MV-4-11 (cell line): ENCODE data around the gene PDGFA.
A peak's percentile ranks its signal among the peaks of the same experiment; 100 is the strongest.

Experiments used
- DNase-seq: peaks from one replicate; lab custom pipeline; 2025; lab: John Stamatoyannopoulos, UW

Gene PDGFA

GRCh38 chr7:516606-517456 is 2.8 kb downstream of the PDGFA start:
- peak; percentile 25 for DNase-seq

- no peak for DNase-seq
These were observed 3.4 kb downstream of the PDGFA start for GRCh38 chr7:516216-516605.

- no peak for DNase-seq
These were observed 4.0 kb downstream of the PDGFA start for GRCh38 chr7:515628-516027.

GRCh38 chr7:514651-515598 is 4.7 kb downstream of the PDGFA start:
- no peak for DNase-seq

- no peak for DNase-seq
These were observed 5.4 kb downstream of the PDGFA start for GRCh38 chr7:514242-514641.

DNA sequence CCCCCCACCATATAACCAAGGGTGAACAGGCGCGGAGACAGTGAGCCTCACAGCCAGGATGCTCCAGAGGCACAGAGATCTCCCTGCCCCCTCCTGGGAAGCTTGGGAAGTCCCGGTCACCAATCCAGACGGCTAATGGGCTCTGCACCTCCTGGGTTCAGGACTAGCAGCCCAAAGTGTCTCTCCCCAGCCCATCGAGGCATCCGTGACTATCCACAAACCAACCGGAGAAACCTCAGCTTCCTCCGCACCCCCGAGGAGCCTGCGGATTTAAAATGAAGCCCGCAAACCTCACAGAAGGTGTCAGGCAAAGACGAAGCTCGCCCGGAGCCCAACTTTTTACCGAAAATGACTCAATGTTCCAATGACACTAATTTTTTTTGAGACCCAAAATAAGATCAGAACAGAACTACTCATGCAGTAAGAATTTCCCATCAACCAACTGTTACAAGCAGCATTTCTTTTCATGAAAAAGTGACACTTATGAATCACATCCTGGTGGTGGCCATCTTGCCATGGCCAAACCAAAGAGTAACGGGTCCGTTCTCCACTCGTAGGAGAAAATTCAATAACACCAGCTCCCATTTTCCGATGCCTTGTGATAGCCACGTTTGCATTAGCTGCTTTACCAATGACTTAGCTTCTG is 6.0 kb downstream of the PDGFA start:
- no peak for DNase-seq

DNA sequence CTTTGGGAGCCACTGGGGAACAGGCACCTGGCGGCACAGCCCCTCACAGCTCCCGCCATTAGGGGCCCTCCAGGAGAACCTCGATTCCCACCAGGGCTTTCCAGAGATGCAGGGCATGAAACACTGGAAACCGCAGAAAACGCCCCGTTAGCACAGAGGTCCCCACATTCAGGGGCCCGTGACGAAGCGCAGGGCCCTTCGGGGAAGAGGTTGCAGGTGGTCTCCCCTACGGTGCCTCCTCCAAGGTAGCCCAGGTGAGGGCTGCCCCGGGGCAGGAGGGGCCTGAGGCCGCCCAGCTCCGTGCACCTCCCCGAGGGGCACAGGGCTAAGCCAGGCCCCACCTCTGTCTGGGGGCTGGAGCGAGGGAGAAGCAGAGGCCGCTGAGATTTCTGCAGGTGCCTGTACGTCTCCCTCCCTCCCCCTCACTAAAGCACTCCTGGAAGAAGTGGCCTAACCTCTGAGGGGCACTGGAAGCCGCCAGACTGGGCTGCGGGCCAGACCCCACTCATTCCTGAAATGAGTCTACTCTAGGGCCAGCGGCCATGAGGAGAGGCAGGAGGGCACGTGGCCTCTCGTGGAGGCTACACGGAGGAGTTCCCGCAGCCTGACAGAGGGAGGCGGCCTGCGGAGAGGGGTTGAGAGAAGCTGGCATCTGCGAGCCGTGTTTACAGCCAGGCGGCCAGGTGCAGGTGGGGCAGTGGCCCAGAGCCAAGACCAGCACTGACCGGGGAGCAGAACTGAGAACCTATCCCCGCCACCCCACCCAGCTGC is 6.9 kb downstream of the PDGFA start:
- no peak for DNase-seq

DNA sequence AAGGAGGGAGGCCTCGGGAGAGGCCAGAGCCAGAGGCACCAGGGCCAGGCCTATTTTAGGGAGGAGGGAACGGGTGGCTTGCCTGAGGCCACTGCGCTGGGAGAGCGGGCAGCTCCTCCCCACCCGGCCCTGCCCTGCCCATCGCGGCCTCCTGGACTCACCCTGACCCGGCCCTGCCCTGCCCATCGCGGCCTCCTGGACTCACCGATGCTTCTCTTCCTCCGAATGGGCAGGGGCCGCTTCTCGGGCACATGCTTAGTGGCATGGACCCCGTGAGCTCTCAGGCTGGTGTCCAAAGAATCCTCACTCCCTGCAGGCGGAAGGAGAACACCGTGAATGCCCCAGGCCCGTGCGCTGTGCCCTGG is 7.5 kb downstream of the PDGFA start:
- no peak for DNase-seq

DNA sequence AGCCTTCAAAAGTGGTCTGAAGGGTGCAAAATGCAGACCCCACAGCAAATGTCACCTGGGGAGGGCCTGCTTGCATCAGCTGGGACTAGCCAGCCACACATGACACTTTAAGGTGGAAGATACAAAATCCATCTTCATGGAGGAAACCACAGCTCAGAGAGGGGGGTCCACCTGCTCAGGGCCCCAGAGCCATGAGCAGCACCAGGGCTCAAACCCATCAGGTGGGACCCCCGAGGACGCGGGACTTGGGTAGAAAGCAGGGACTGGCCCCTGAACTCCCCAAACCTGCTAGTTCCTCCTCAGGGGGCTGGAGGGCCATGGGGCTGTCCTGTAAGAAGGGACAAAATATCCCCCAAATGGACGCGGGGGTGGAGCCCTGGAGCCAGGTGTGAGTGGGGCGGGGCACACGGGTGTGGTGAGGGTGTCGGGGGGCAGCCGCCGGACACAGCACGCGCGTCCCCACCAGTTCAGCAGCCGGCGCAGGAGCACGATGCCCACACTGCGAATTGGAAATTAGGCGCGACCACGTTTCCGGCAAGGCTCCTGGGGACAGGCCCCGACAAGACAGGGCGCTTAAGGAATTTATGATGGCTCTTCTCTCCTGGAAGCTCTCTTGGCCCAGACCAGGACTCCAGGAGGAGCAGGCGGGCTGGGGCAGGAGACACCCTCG is 8.0 kb downstream of the PDGFA start:
- DNase-seq = no peak

- no peak for DNase-seq
These were observed 8.8 kb downstream of the PDGFA start for GRCh38 chr7:510782-511281.

DNA sequence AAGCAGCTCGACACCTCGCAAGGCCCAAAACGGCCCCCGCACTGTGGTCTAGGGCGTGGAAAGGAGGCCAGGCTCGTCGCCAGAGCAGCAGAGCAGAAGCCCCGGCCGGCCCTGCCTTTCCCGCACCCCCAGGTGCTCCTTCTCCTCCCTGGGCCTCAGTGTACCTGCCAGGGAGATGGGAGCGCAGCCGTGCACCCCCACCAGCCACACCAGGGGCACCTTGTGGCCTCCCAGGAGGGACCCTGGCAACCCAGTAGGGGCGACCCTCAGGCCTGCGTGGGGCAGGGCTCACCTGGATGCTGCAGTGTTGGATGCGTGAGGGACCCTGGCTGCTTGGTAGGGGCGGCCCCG is 9.5 kb downstream of the PDGFA start:
- DNase-seq = no peak

DNA sequence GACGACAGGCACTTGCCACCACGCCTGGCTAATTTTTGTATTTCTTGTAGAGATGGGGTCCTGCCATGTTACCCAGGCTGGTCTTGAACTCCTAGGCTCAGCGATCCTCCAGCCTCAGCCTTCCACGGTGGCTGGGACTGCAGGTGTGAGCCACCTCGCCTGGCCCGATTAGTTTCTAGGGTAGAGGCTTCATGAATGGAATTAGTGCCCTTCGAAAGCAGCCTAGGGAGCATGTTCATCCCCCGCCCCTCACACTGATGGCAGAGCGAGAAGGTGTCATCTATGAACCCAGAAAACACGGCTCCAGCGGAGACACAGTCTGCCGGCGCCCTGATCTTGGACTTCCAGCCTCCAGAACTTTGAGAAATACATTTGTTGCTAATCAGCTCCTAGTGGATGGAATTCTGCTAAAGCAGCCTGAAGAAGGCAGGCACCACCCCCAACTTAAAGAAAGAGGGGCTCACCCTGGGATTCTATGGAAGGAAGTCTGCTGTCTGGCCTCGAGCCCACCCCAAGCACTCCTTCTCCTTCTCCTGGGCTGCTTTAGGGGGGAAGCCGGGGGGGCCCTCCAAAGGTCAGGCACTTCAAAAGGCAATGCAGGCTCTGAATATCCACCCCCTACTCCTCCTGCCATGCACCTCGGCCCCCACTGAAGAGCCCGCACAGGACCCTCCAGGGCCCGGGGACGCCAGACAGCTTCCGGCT is 10.1 kb downstream of the PDGFA start:
- DNase-seq = no peak

DNA sequence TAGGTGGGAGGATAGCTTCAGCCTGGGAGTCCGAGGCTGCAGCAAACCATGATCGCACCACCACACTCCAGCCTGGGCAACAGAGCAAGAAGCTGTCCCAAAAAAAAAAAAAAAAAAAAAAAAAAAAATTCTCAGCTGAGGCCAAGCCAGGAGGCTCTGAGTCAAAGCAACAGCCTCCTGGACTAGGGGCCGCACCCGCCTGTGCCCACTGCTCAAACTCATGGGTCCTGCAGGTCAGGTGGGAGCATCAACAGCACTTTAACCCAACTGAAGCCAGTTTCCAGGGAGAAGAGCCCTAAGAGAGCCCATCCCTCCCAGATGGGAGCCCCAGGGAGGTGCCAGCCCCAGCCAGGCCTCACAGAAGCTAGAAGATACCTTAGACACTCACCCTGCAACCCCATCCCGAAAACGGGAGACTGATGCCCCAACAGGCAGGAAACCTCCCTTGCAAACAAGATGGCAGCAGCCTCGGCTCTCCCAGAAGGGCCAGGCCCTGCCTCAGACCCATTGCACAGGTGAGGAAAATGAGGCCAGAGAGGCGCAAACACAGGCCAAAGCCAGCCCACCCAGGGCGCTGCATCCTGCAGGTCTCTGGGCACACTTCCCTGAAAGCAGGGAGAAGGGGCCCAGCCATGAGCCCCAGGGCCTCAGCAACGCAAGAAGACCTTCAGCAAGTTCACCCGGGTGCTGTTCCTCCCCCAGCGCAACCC is 11.0 kb downstream of the PDGFA start:
- no peak for DNase-seq

DNA sequence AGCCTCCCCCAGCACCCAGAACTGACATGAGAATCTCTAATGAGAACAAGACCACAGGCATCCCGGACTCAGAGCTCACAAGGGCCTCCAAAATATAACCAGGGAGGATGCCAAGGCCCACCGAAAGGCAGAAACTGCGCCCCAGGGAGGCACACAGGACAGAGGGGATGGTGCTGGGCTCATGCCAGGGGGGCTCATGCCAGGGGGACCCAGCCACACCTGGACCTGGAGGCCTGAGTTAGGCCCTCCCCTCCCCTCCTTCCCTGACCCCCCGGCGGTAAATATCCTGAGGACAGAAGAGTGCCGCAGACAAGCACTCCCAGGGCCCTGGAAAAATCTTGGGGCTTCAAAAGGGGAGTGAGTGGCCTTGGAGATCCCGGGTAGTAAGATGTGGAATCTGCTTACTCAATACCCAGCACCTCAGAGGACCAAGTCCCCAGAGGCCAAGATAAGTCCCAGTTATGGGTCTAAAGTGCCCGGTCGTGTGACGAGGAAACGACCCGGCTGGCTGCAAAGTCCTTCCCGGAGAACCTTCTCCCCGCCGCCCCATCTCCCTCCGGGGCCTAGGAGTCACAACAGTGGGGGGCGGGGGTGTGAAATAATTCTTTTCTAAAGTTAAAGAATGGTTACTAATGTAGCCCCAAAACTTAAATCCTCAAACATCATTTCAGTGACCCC is 11.9 kb downstream of the PDGFA start:
- DNase-seq = no peak

- DNase-seq = no peak
These were observed 12.6 kb downstream of the PDGFA start for GRCh38 chr7:506921-507622.

GRCh38 chr7:506391-506831 is 13.2 kb downstream of the PDGFA start:
- no peak for DNase-seq

DNA sequence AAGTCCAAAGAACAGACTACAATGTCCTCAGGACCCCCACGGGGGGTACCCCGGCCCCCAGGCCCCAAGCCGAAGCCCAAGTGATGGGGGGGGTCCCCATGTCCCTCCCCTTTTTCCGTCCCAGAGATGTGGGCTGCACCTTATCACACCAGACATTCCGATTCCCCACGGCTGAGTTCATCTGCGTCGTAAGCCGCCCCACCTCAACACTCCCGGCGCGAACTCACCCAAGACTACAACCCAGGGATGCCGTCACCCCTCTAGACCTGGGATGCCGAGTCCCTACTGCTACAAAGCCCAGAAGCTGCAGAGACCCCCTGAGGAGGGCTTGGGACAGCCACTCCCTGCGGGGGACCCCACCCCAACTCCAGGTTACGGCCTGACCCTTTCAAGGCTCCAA is 14.5 kb downstream of the PDGFA start:
- no peak for DNase-seq
